Spinal cord (tissue), 10 donors: Measurements from ENCODE around the gene PGLYRP3. TPM values are rescaled to one million over a fixed set of nuclear protein-coding genes. Genes with fewer than 3 reads are reported as not detected.

Experiments used
- DNase-seq, 6 donors: peaks; one replicate each; pipeline versions ENCODE4 v3.0.0 to v3.0.0-alpha.2; 2013 to 2015; ENCODE audit warnings: low spot score in 6 of 6, low read depth in 4 of 6
- H3K27ac ChIP-seq: one replicate; pipeline ENCODE4 v1.5.1; 2013; ENCODE audit warnings: low read depth, low read length, control low read depth
- H3K27me3 ChIP-seq: one replicate; pipeline ENCODE4 v1.6.1; 2013; ENCODE audit warnings: low read length; ENCODE audit not compliant: control insufficient read depth, insufficient read depth
- H3K36me3 ChIP-seq: one replicate; pipeline ENCODE4 v1.6.1; 2013; ENCODE audit warnings: low read length; ENCODE audit not compliant: control insufficient read depth, insufficient read depth
- H3K4me1 ChIP-seq: one replicate; pipeline ENCODE4 v1.6.1; 2013; ENCODE audit warnings: low read length; ENCODE audit not compliant: control insufficient read depth, insufficient read depth
- H3K4me3 ChIP-seq: one replicate; pipeline ENCODE4 v1.5.1; 2013; ENCODE audit warnings: low read depth, low read length, control low read depth
- H3K9me3 ChIP-seq: one replicate; pipeline ENCODE4 v1.6.1; 2013; ENCODE audit warnings: low read length; ENCODE audit not compliant: control insufficient read depth, insufficient read depth
- WGBS: methylation state at CpG from one replicate; pipeline ENCODE4 v1.1.5; 2013; ENCODE audit warnings: missing lambda C conversion rate; ENCODE audit not compliant: insufficient coverage; 5-methylcytosine and 5-hydroxymethylcytosine counted together
- polyA plus RNA-seq, 2 donors: library from polyadenylated mRNA; unstranded; fragments of 120-200 nt; gene quantifications; one replicate each; pipeline ENCODE4 v1.2.1, GENCODE V29; 2013; ENCODE audit not compliant: insufficient read length in 2 of 2
- total RNA-seq, 2 donors: library from RNA; depleted of rRNA in 1 of 2; stranded (reverse); fragments of 120-200 nt in 1 of 2; fragments of >200 nt in 1 of 2; gene quantifications; one replicate each; pipeline versions ENCODE4 v1.2.3 to v1.2.4, GENCODE V29; 2013 to 2014
- donor health status: healthy.

PGLYRP3 gene
- total and polyA plus RNA-seq, 4 donors: not detected

- no peaks in the 10 kb centered on the region for H3K9me3 ChIP-seq
- 70% methylated on average over 5 of the region's 9 CpGs for WGBS
- no peak overlapping the region for H3K4me3 ChIP-seq
- no peaks in the 10 kb centered on the region for H3K27me3 ChIP-seq
- H3K4me1 ChIP-seq: no peaks in the 10 kb centered on the region
- H3K36me3 ChIP-seq: no peaks in the 10 kb centered on the region
- no peak overlapping the region for H3K27ac ChIP-seq
- no peak for DNase-seq
These were observed 18.9 kb downstream of the PGLYRP3 start for GRCh38 chr1:153293851-153294250.

DNA sequence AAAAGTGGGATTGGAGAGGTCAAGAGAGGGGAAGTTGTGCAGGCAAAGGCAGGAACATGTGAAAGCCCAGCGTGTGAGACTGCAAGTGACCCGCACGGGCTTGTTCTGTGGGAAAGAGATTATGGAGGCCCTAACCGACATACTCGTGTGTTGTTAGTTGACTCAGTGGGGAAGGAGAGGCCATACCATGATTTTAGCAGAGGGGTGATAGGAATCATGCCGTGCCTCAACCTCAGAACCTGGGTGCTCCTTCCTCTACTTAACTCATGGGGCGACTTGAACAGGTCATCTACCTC, 19.3 kb downstream of the PGLYRP3 start:
- Histone ChIP-seq H3K27ac (no peak overlapping the region), H3K36me3 (no peaks in the 10 kb centered on the region), H3K9me3 (no peaks in the 10 kb centered on the region), H3K4me3 (no peak overlapping the region), H3K27me3 (no peaks in the 10 kb centered on the region), H3K4me1 (no peaks in the 10 kb centered on the region)
- WGBS: 79% methylated on average over 6 of the region's 7 CpGs
- no peak for DNase-seq

- Histone ChIP-seq H3K27me3 (no peaks in the 10 kb centered on the region), H3K4me3 (no peak overlapping the region), H3K36me3 (no peaks in the 10 kb centered on the region), H3K9me3 (no peaks in the 10 kb centered on the region), H3K27ac (no peak overlapping the region), H3K4me1 (no peaks in the 10 kb centered on the region)
- DNase-seq: no peak
- WGBS: 84% methylated on average over 18 of the region's 25 CpGs
These were observed 19.8 kb downstream of the PGLYRP3 start for GRCh38 chr1:153292740-153293479.

GRCh38 chr1:153292185-153292584, 20.6 kb downstream of the PGLYRP3 start:
- H3K4me3 ChIP-seq: no peak overlapping the region
- H3K36me3 ChIP-seq: no peaks in the 10 kb centered on the region
- no peak for DNase-seq
- H3K27me3 ChIP-seq: no peaks in the 10 kb centered on the region
- H3K9me3 ChIP-seq: no peaks in the 10 kb centered on the region
- 64% methylated on average over 5 of the region's 8 CpGs for WGBS
- no peak overlapping the region for H3K27ac ChIP-seq
- H3K4me1 ChIP-seq: no peaks in the 10 kb centered on the region

DNA sequence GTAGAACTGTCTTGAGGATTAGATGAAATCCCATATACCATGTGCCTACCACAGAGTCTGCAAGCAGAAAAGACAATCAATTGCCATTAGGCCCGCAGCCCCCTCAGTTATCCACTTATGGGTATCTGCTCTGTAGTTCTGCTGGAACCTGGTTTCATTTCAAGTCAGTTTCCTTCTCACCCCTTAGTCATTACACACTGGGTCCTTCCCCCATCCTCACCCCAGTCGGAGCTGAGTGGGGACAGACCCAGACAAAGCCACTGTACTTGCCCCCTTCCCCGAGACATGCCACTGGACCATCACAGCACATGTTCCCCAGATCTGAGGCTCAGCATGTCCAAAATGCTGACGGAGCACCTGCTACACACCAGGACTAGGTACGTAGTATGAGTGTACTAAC, 21.2 kb downstream of the PGLYRP3 start:
- WGBS: 94% methylated on average over 2 of the region's 5 CpGs
- H3K27me3 ChIP-seq: no peaks in the 10 kb centered on the region
- no peak overlapping the region for H3K4me3 ChIP-seq
- H3K36me3 ChIP-seq: no peaks in the 10 kb centered on the region
- no peak for DNase-seq
- no peak overlapping the region for H3K27ac ChIP-seq
- no peaks in the 10 kb centered on the region for H3K9me3 ChIP-seq
- no peaks in the 10 kb centered on the region for H3K4me1 ChIP-seq

DNA sequence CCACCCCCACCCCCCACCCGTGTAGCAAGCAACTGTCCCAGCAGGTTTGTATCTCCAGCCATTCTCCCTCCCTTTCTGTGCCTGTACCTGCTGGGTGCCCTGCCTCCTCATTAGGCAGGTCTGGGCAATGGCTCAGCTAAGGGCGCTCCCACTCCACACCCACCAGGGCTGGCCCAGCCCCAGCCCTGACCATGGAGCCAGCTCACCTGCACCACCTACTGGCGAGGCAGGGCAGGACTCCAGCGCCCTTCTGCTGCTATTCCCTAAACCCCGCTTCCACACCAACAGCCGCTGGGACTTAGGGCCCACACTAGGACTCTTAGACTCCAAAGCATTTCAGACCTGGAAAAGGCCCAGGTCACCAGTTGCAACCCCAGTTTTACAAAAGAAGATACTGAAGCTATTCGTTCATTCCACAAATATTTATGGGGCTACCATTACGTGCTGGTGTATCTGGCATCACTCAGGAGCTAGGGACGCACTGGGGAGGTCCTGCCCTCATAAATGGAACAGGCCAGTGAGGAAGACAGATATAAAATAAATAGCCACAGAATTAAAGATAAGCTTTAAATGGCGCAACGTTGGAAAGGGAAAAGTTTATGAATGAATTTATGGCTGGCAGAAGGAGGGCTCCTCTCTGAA, 24.0 kb downstream of the PGLYRP3 start:
- H3K4me1 ChIP-seq: no peaks in the 10 kb centered on the region
- H3K36me3 ChIP-seq: no peaks in the 10 kb centered on the region
- no peak for DNase-seq
- 53% methylated on average over 7 of the region's 11 CpGs for WGBS
- no peaks in the 10 kb centered on the region for H3K27me3 ChIP-seq
- no peak overlapping the region for H3K4me3 ChIP-seq
- H3K27ac ChIP-seq: no peak overlapping the region
- no peaks in the 10 kb centered on the region for H3K9me3 ChIP-seq

DNA sequence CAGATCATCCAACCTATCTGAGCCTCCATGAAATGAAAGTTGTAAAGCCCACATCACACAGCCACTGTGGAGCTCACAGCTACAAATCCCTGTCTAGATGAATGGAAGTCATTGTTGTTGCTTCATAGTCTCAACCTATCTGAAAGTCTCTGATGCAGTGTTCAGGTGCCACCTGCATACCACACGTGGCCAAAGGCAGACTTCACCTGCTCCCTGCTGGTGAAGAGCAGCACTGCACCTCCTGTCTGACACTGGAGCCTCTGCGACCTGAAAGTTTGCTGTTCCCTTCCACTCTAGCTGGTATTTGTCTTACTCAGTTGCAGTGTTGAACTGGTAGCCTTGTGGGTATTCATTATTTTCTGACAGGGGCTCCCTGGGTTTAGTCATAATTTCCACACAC, 34.9 kb downstream of the PGLYRP3 start:
- Histone ChIP-seq H3K27ac (no peak overlapping the region), H3K36me3 (no peaks in the 10 kb centered on the region), H3K4me3 (no peak overlapping the region), H3K27me3 (no peaks in the 10 kb centered on the region), H3K9me3 (no peaks in the 10 kb centered on the region), H3K4me1 (no peaks in the 10 kb centered on the region)
- DNase-seq: peak in 1 of 6 donors; percentile 30
- WGBS: 60% methylated on average over 1 of the region's 2 CpGs

GRCh38 chr1:153272186-153272585, 40.6 kb downstream of the PGLYRP3 start:
- Histone ChIP-seq H3K4me1 (no peaks in the 10 kb centered on the region), H3K27ac (no peak overlapping the region), H3K4me3 (no peak overlapping the region), H3K27me3 (no peaks in the 10 kb centered on the region), H3K36me3 (no peaks in the 10 kb centered on the region), H3K9me3 (no peaks in the 10 kb centered on the region)
- DNase-seq: no peak
- 67% methylated on average over 1 of the region's 1 CpG for WGBS

DNA sequence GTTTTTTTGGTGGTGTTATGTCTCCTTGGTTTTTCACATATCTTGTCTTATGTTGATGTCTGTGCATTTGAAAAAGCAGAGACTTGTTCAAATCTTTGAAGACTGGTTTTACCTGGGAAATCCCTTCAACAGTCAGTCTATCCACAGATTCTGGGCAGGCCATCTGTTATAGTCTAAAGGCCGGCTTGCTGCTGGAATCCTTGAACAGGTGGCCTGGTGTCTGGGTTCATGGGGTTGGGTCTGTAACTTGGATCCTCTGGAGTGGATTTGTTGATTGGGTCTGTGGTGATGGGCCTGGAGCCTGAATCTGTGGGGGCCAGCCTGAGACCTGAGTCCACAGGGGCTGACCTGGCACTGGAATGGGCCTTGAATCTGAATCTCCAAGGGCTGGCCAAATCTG, 41.0 kb downstream of the PGLYRP3 start:
- 60% methylated on average over 1 of the region's 1 CpG for WGBS
- Histone ChIP-seq H3K4me1 (no peaks in the 10 kb centered on the region), H3K27ac (no peak overlapping the region), H3K36me3 (no peaks in the 10 kb centered on the region), H3K27me3 (no peaks in the 10 kb centered on the region), H3K9me3 (no peaks in the 10 kb centered on the region), H3K4me3 (no peak overlapping the region)
- no peak for DNase-seq

- Histone ChIP-seq H3K36me3 (no peaks in the 10 kb centered on the region), H3K4me3 (no peak overlapping the region), H3K9me3 (peaks cover 2% of the 10 kb centered on the region), H3K27ac (no peak overlapping the region), H3K4me1 (peaks cover 10% of the 10 kb centered on the region), H3K27me3 (peaks cover 10% of the 10 kb centered on the region)
- WGBS: no CpG with 5 or more reads among the region's 1 CpG
- DNase-seq: no peak
These were observed 47.3 kb downstream of the PGLYRP3 start for GRCh38 chr1:153265457-153265856.
